ENCODE results near the gene ARHGAP6.

ARHGAP6 gene

DNA sequence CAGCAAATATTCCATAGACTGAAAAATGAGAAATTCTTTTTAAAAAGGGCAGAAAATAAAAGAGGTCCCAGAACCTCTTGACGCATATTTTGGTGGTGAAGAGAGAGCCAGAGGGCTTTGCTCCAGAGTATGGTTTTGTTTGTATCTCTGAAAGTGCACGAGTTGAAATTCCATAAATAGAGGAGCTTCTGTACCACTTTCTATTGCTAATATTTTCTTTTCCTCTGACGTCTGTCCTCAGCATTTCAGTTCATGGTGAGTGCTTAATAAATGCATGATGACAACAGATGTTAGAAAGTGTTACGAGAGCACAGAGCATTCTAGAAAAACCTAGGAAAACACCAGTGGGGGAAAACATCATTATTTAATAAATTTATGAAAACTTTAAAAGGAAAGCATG, 227.0 kb downstream of the ARHGAP6 start:
- ChIA-PET POLR2A (no interaction called here), CTCF (interaction anchor here (1.3 kb wide), 1 partner anchor 58 kb away, joined by 3 read pairs; no protein-coding TSS in a partner anchor)
- no peak for DNase-seq (ENCODE audit: low read depth, low spot score)
- H3K4me3 ChIP-seq (ENCODE audit: low read depth, low read length): no peak overlapping the region
- TF ChIP-seq, protein P1, sequence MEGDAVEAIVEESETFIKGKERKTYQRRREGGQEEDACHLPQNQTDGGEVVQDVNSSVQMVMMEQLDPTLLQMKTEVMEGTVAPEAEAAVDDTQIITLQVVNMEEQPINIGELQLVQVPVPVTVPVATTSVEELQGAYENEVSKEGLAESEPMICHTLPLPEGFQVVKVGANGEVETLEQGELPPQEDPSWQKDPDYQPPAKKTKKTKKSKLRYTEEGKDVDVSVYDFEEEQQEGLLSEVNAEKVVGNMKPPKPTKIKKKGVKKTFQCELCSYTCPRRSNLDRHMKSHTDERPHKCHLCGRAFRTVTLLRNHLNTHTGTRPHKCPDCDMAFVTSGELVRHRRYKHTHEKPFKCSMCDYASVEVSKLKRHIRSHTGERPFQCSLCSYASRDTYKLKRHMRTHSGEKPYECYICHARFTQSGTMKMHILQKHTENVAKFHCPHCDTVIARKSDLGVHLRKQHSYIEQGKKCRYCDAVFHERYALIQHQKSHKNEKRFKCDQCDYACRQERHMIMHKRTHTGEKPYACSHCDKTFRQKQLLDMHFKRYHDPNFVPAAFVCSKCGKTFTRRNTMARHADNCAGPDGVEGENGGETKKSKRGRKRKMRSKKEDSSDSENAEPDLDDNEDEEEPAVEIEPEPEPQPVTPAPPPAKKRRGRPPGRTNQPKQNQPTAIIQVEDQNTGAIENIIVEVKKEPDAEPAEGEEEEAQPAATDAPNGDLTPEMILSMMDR (IDR thresholded peaks at IDR 0.05; ENCODE audit: insufficient read depth, low read length, missing control alignments): no peak

DNA sequence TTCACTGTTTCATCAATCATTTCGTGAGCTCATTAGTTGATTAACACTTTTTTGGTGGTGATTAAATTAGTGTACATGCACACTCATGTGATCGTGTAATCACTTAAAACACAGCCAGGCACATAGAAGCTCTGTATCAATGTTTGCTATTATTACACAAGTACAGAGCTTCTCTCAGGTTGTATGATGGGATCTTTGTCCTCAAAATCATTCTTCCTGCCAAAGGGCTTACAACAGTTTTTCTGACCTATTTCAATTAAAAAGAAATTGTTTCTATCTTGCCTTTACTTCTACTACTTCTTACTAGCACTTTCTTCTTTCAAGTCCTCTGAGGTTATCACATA, 227.4 kb downstream of the ARHGAP6 start:
- POLR2A ChIA-PET: no interaction called here
- no peak overlapping the region for H3K4me3 ChIP-seq (ENCODE audit: low read depth, low read length)
- TF ChIP-seq, protein P1 (IDR thresholded peaks at IDR 0.05; ENCODE audit: insufficient read depth, low read length, missing control alignments): no peak
- CTCF ChIA-PET: interaction anchor here (1.3 kb wide), 1 partner anchor 58 kb away, joined by 3 read pairs; no protein-coding TSS in a partner anchor
- DNase-seq (ENCODE audit: low read depth, low spot score): no peak

DNA sequence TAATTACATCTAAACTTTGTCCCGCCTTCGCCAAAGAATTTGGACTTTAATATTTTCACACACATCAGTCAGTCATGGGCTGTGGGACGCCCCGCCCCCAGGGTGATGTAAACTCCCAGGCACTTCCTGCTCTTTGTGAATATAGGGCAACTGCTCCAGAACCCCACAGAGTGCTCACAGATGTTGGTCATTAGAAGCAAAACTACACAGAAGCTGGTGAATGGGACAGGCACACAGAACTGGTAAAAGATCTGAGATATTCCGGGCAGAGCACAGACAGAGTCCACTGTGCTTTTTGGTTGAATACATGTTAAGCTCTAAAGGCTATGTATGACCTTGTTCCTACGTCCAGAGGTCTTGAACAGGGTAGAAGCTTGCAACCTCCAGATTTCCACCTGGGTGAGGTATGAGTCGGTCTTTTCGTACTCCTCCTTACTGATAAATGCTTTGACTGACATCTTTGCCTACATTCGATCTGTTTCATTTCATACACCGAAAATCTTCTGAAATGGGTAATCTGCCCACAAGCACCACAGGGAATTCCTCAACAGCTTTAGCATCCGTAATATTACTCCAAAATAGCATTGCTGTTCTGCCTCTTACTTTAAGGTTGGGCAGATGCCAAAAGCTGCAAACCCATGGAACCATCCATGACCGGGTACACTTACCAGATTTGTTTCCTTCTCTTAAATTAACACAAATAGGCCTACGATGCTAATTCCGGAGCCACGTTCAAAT, 227.9 kb downstream of the ARHGAP6 start:
- ChIA-PET CTCF (interaction anchor here (0.6 to 1.3 kb wide), 2 partner anchors 39 to 57 kb away, joined by 3 to 4 read pairs; no protein-coding TSS in a partner anchor), POLR2A (interaction anchor here (1.7 kb wide), 1 partner anchor 33 kb away, joined by 4 read pairs; no protein-coding TSS in a partner anchor)
- peak overlapping the region; percentile 23 for H3K4me3 ChIP-seq (ENCODE audit: low read depth, low read length)
- TF ChIP-seq, protein P1 (IDR thresholded peaks at IDR 0.05; ENCODE audit: insufficient read depth, low read length, missing control alignments): no peak
- no peak for DNase-seq (ENCODE audit: low read depth, low spot score)

DNA sequence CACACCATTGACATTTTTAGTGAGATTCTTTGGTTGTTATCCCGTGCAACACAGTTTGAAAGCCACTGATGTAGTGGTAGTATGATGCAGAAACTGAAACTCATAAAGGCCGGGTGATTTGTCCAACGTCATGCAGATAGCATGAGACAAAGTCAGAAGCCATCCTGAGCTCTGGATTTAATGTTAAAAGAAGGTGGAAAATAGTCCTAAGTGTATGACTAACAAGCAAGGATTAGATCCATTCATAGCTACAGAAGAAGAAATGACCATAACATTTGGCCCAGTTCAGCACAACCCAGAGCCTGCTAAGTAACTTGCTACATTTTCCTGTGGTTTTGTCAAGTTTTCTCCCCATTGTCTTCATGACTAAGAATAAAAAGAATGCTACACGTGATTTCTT, 230.2 kb downstream of the ARHGAP6 start:
- POLR2A ChIA-PET: no interaction called here
- TF ChIP-seq, protein P1 (IDR thresholded peaks at IDR 0.05; ENCODE audit: insufficient read depth, low read length, missing control alignments): no peak
- CTCF ChIA-PET: interaction anchor here (1.0 kb wide), 1 partner anchor 26 kb away, joined by 3 read pairs; no protein-coding TSS in a partner anchor
- peak; percentile 67 for DNase-seq (ENCODE audit: low read depth, low spot score)
- no peak overlapping the region for H3K4me3 ChIP-seq (ENCODE audit: low read depth, low read length)

DNA sequence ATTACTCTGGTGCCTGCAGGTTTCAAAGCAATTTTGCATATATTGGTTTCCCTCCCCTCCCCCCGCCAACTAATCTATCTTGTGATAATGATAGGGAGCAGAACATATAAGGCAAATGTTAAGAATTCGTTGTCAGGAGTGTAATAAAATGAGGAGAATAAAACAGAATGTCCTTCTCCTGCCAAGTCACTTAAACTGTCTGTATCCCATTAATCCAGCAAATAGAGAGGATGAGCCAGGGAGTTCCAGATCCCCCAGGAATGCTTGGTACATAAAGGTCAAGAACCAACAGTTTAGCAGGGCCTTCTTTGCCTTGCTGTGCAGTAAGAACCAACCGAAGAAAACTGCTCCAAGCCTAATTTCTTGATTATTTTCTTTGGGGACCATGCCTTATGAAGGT, 231.1 kb downstream of the ARHGAP6 start:
- POLR2A ChIA-PET: no interaction called here
- H3K4me3 ChIP-seq (ENCODE audit: low read depth, low read length): no peak overlapping the region
- TF ChIP-seq, protein P1 (IDR thresholded peaks at IDR 0.05; ENCODE audit: insufficient read depth, low read length, missing control alignments): no peak
- DNase-seq (ENCODE audit: low read depth, low spot score): no peak
- CTCF ChIA-PET: no interaction called here

DNA sequence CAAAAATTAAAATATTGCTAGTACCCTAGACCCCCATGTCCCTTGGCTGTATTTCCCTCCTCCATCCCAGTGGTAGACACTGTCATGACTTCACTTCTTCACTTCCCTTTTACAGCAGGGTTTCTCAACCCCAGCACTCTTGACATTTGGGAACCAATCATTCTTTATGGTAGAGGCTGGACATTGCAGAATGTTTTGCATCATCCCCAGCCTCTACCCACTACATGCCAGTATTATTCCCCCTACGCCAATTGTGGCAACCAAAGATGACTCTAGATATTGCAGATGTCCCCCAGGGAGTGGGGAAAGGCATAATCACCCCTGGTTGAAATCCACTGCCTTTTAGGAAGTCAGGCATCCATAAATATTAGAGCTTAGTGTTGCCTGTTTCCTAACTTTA, 233.9 kb downstream of the ARHGAP6 start:
- ChIA-PET CTCF (no interaction called here), POLR2A (no interaction called here)
- TF ChIP-seq, protein P1 (IDR thresholded peaks at IDR 0.05; ENCODE audit: insufficient read depth, low read length, missing control alignments): no peak
- H3K4me3 ChIP-seq (ENCODE audit: low read depth, low read length): no peak overlapping the region
- DNase-seq (ENCODE audit: low read depth, low spot score): no peak
